Astrocyte (in vitro differentiated cells and primary cell): ENCODE data around the gene NOC2L.

ENCODE experiments used
- EZH2 ChIP-seq: IDR thresholded peaks from 2 replicates; pipeline ENCODE4 v1.6.1; 2012; ENCODE audit warnings: mild to moderate bottlenecking, low read length, inconsistent platforms; ENCODE audit not compliant: insufficient read depth
- TF ChIP-seq, protein P1 (sequence below): IDR thresholded peaks from 2 replicates; pipeline ENCODE4 v1.5.1; 2011; ENCODE audit warnings: low read depth, mild to moderate bottlenecking, inconsistent platforms, low read length, moderate library complexity; ENCODE audit not compliant: insufficient read depth

DNA sequence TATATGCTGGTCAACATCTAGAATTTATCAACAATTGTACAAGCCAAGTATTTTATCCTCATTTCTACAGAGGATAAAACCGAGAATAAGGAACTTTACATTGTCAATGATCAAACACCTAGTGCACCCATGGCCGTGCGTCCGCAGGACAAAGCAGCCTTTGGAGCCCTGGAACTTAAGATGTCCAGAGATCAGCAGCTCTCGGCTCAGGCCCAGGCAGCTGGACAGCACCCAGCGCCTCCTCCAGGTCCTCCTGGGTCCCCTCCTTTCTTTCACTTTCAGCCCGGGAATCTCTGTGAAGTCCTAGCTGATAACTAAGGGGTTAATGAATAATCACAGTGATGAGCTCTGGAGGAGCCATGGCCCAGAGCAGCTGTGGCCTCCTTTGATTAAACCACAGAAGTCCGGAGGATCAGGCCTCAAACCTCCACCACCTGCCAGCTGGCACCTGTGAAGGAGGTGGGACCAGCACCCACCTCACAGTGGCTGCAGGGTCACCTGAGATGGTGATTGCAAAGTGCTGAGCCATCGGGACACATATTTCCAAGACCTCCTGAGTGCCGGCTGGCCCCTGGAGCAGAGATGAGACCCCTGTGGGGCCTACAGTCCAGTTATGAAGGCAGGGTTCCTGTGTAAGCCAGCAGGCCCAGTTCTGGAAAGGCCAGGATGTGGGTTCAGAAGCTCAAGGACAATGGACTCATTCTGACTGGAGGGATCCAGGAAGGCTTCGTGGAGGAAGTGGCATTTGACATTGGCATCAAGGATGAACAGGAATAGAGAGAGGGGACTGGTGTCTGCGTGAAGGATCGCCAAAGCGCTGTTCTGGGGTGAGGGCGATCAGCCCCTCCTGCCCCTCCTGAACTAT lies 46.9 kb downstream of the NOC2L start:
- TF ChIP-seq, protein P1, sequence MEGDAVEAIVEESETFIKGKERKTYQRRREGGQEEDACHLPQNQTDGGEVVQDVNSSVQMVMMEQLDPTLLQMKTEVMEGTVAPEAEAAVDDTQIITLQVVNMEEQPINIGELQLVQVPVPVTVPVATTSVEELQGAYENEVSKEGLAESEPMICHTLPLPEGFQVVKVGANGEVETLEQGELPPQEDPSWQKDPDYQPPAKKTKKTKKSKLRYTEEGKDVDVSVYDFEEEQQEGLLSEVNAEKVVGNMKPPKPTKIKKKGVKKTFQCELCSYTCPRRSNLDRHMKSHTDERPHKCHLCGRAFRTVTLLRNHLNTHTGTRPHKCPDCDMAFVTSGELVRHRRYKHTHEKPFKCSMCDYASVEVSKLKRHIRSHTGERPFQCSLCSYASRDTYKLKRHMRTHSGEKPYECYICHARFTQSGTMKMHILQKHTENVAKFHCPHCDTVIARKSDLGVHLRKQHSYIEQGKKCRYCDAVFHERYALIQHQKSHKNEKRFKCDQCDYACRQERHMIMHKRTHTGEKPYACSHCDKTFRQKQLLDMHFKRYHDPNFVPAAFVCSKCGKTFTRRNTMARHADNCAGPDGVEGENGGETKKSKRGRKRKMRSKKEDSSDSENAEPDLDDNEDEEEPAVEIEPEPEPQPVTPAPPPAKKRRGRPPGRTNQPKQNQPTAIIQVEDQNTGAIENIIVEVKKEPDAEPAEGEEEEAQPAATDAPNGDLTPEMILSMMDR: no peak
- no peak for TF ChIP-seq EZH2
